ENCODE data around the gene ALDH1A2. TPM values are rescaled to one million over a fixed set of nuclear protein-coding genes. Genes with fewer than 3 reads are reported as not detected.

The ALDH1A2 gene
- total RNA-seq, 1 donor from 2014 or later: 0.37 TPM

- no peak for DNase-seq
- no peaks in the 10 kb centered on the region for H3K36me3 Mint-ChIP-seq (ENCODE audit: low read depth)
- H3K4me1 Mint-ChIP-seq: no peaks in the 10 kb centered on the region
- H3K4me3 Mint-ChIP-seq: no peak overlapping the region
- peaks cover 28% of the 10 kb centered on the region for H3K27me3 Mint-ChIP-seq
- no peak overlapping the region for H3K27ac Mint-ChIP-seq
- no peaks in the 10 kb centered on the region for H3K9me3 Mint-ChIP-seq
- intact Hi-C loops (cut with micrococcal nuclease): no loop called here
Observed at GRCh38 chr15:57992761-57993355, 72.7 kb downstream of the ALDH1A2 start.

DNA sequence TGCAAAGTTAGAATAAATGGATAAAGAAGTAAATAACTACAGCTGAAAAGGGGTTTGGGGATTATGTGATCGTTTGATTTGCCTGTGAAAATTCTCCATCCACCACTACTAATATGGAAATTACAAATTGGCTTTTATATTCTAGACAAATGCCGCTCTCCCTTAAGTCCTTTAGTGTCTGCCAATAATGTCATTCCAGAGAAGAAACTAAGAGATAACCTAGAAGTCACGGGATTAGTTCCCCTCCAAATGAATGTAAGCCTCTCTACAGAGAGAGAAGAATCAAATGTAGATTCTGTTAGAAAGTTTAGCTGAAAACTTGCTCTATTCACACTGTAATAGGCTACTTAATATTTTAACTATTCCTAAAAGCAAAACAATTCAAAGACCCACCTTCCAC is 92.0 kb downstream of the ALDH1A2 start:
- DNase-seq: no peak
- H3K4me1 Mint-ChIP-seq: no peaks in the 10 kb centered on the region
- H3K4me3 Mint-ChIP-seq: no peak overlapping the region
- H3K36me3 Mint-ChIP-seq (ENCODE audit: low read depth): no peaks in the 10 kb centered on the region
- H3K27ac Mint-ChIP-seq: no peak overlapping the region
- H3K27me3 Mint-ChIP-seq: peaks cover 17% of the 10 kb centered on the region
- H3K9me3 Mint-ChIP-seq: no peaks in the 10 kb centered on the region
- intact Hi-C loops (cut with micrococcal nuclease): no loop called here

GRCh38 chr15:57972864-57973263 is 92.6 kb downstream of the ALDH1A2 start:
- H3K9me3 Mint-ChIP-seq: no peaks in the 10 kb centered on the region
- intact Hi-C loops (cut with micrococcal nuclease): no loop called here
- no peak overlapping the region for H3K27ac Mint-ChIP-seq
- H3K36me3 Mint-ChIP-seq (ENCODE audit: low read depth): no peaks in the 10 kb centered on the region
- H3K27me3 Mint-ChIP-seq: peaks cover 18% of the 10 kb centered on the region
- DNase-seq: no peak
- H3K4me1 Mint-ChIP-seq: no peaks in the 10 kb centered on the region
- H3K4me3 Mint-ChIP-seq: no peak overlapping the region

DNA sequence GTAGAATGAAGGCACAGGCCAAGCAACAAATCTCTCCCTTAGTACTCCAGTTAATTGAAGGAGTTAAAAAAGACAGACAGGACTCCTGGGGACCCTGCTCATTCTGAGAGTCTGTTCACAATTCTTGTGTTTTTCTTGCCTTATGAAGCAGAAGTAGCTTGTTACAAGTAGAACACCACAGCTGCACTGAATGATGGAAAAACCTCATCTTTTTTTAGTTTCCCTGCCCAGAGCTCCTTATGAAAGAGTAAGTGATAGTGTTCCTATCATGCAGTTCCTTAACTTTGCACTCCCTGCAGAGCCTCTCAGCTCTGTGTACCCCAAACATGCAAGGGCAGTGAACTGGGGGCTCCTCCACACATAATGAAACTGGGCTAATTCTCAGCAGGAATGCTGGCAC is 95.5 kb downstream of the ALDH1A2 start:
- DNase-seq: no peak
- Mint-ChIP-seq H3K9me3 (no peaks in the 10 kb centered on the region), H3K27ac (no peak overlapping the region), H3K4me3 (no peak overlapping the region), H3K36me3 (ENCODE audit: low read depth) (no peaks in the 10 kb centered on the region), H3K27me3 (peaks cover 12% of the 10 kb centered on the region), H3K4me1 (no peaks in the 10 kb centered on the region)
- intact Hi-C loops (cut with micrococcal nuclease): no loop called here

DNA sequence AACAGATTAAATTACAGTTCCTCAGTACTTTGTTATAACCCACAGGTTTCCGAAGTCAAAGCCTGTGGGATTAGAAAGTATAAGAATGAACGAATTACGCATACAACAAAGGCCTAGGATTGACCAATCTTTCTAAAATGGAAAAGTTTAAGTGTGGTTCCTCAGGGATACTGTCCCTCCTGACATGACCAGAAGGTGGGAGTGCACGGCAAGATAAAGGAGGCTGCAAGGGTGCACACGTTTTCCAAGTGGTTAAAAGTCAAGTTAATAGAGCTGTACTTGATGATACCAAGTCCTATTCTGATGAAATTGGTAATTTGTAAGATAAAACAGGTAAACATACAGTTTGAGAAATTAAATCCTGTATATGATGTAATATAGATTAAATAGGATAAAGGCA is 96.2 kb downstream of the ALDH1A2 start:
- Mint-ChIP-seq H3K27ac (no peak overlapping the region), H3K4me1 (no peaks in the 10 kb centered on the region), H3K36me3 (ENCODE audit: low read depth) (no peaks in the 10 kb centered on the region), H3K9me3 (no peaks in the 10 kb centered on the region), H3K27me3 (peaks cover 10% of the 10 kb centered on the region), H3K4me3 (no peak overlapping the region)
- DNase-seq: no peak
- intact Hi-C loops (cut with micrococcal nuclease): no loop called here

DNA sequence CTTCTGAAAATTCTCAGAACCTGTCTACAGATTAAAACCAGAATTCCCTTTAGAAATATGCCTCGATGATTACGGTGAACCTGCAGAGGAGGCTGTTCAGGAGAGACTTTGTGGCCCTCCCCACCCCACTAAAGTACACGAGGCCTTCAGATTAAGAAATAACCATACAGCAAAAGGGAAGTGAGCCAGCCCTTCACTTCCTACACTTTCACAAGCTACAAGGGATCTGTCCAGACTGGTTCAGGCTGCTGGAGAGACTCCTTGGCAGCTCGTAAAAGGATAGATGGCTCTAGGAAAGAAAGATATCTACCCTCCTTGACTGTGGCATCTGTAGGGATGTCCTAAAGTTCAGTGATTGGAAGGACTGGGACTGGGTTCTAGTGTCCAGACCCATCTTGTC is 102.6 kb downstream of the ALDH1A2 start:
- Mint-ChIP-seq H3K27ac (no peak overlapping the region), H3K4me1 (no peaks in the 10 kb centered on the region), H3K27me3 (peaks cover 9% of the 10 kb centered on the region), H3K4me3 (no peak overlapping the region), H3K36me3 (ENCODE audit: low read depth) (no peaks in the 10 kb centered on the region), H3K9me3 (no peaks in the 10 kb centered on the region)
- no peak for DNase-seq
- intact Hi-C loops (cut with micrococcal nuclease): no loop called here

GRCh38 chr15:57961919-57962318 is 103.6 kb downstream of the ALDH1A2 start:
- no peak overlapping the region for H3K4me3 Mint-ChIP-seq
- no peaks in the 10 kb centered on the region for H3K4me1 Mint-ChIP-seq
- no peaks in the 10 kb centered on the region for H3K36me3 Mint-ChIP-seq (ENCODE audit: low read depth)
- H3K9me3 Mint-ChIP-seq: no peaks in the 10 kb centered on the region
- peaks cover 7% of the 10 kb centered on the region for H3K27me3 Mint-ChIP-seq
- intact Hi-C loops (cut with micrococcal nuclease): no loop called here
- H3K27ac Mint-ChIP-seq: no peak overlapping the region
- DNase-seq: no peak

DNA sequence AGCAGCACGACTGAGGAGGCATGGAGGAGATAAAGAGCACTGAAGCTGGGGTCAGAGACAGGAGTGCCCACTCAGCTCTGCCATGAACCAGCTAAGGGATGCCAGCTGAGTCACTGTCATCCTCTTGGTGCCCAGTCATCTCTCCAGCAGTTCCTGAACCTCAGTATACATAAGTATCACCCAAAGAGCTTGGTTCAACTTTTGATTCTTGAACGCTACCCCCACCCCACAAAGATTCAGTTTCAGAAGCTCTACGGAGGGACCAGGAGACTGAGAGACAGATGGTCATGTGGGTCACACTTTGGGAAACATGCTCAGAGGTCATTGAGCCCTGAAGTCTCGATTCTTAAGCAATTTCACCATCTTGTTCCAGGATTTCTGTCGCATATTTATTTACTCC is 108.4 kb downstream of the ALDH1A2 start:
- no peak overlapping the region for H3K4me3 Mint-ChIP-seq
- H3K36me3 Mint-ChIP-seq (ENCODE audit: low read depth): no peaks in the 10 kb centered on the region
- H3K27ac Mint-ChIP-seq: no peak overlapping the region
- no peak for DNase-seq
- intact Hi-C loops (cut with micrococcal nuclease): no loop called here
- H3K4me1 Mint-ChIP-seq: no peaks in the 10 kb centered on the region
- H3K9me3 Mint-ChIP-seq: no peaks in the 10 kb centered on the region
- peaks cover 13% of the 10 kb centered on the region for H3K27me3 Mint-ChIP-seq

GRCh38 chr15:57953874-57954273 is 111.6 kb downstream of the ALDH1A2 start:
- no peaks in the 10 kb centered on the region for H3K9me3 Mint-ChIP-seq
- H3K4me1 Mint-ChIP-seq: no peaks in the 10 kb centered on the region
- DNase-seq: no peak
- H3K27ac Mint-ChIP-seq: no peak overlapping the region
- peaks cover 11% of the 10 kb centered on the region for H3K27me3 Mint-ChIP-seq
- intact Hi-C loops (cut with micrococcal nuclease): no loop called here
- no peak overlapping the region for H3K4me3 Mint-ChIP-seq
- no peaks in the 10 kb centered on the region for H3K36me3 Mint-ChIP-seq (ENCODE audit: low read depth)

DNA sequence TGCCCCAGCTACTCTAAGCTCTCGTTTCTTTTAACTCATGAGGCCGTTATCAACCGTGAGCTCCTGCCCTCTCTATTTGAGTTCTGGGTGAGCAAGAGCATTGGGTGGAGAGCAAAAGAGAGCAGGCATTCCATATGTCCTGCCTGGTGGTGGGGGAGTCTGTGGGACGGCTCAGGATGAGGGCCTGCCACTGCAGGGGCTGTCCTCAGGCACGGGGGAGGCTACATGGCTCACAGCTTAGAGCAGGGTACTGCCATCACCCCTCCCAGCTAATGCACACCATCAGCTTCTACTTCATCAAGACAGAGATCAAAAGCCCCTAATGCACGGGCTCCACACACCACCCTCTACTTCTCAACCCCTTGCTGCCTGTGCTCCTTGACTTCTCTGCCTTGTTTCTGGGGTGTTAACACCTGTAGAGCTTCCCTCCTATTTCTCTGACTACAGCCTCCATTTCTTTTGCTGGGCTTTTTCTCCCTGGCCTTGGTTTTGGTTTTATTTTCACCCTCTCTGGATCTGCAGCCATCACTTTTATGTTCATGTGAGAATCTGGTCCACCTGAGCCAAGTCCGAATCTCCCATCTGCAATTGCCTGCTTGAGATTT is 114.1 kb downstream of the ALDH1A2 start:
- DNase-seq: no peak
- no peak overlapping the region for H3K4me3 Mint-ChIP-seq
- intact Hi-C loops (cut with micrococcal nuclease): no loop called here
- no peaks in the 10 kb centered on the region for H3K9me3 Mint-ChIP-seq
- peaks cover 13% of the 10 kb centered on the region for H3K27me3 Mint-ChIP-seq
- H3K27ac Mint-ChIP-seq: no peak overlapping the region
- H3K36me3 Mint-ChIP-seq (ENCODE audit: low read depth): no peaks in the 10 kb centered on the region
- no peaks in the 10 kb centered on the region for H3K4me1 Mint-ChIP-seq

GRCh38 chr15:57950381-57950946 is 115.0 kb downstream of the ALDH1A2 start:
- H3K27me3 Mint-ChIP-seq: peaks cover 13% of the 10 kb centered on the region
- no peaks in the 10 kb centered on the region for H3K4me1 Mint-ChIP-seq
- H3K36me3 Mint-ChIP-seq (ENCODE audit: low read depth): no peaks in the 10 kb centered on the region
- no peaks in the 10 kb centered on the region for H3K9me3 Mint-ChIP-seq
- DNase-seq: no peak
- no peak overlapping the region for H3K27ac Mint-ChIP-seq
- no peak overlapping the region for H3K4me3 Mint-ChIP-seq
- intact Hi-C loops (cut with micrococcal nuclease): no loop called here

DNA sequence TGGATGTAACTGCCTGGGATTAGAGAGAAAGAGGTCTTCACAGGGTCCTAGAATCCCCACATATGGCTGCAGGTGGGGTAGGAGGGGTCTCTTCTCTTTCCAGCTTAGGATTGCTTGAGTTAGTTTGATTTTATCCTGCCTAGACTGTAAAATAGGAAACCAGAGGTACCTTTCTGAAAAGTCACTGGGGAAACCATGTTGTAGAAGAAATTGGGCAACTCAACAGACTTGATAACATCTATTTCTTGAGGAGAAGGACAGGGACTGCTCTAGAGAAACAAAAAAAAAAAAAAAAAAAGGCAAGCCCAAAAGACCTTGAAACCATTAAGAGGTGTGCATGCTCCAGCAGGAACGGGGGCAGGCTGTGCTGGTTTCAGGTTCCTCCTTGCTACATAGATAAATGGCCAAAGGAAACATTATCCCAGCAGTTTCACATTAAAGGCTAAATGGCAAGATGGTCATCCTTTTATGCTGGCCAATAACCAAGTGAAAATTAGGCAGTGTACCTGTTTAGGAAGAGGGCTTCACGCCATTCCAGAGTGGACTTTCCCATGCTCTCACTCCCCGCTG is 116.1 kb downstream of the ALDH1A2 start:
- Mint-ChIP-seq H3K4me3 (no peak overlapping the region), H3K36me3 (ENCODE audit: low read depth) (no peaks in the 10 kb centered on the region), H3K27me3 (peaks cover 15% of the 10 kb centered on the region), H3K9me3 (no peaks in the 10 kb centered on the region), H3K27ac (no peak overlapping the region), H3K4me1 (no peaks in the 10 kb centered on the region)
- intact Hi-C loops (cut with micrococcal nuclease): no loop called here
- DNase-seq: no peak

DNA sequence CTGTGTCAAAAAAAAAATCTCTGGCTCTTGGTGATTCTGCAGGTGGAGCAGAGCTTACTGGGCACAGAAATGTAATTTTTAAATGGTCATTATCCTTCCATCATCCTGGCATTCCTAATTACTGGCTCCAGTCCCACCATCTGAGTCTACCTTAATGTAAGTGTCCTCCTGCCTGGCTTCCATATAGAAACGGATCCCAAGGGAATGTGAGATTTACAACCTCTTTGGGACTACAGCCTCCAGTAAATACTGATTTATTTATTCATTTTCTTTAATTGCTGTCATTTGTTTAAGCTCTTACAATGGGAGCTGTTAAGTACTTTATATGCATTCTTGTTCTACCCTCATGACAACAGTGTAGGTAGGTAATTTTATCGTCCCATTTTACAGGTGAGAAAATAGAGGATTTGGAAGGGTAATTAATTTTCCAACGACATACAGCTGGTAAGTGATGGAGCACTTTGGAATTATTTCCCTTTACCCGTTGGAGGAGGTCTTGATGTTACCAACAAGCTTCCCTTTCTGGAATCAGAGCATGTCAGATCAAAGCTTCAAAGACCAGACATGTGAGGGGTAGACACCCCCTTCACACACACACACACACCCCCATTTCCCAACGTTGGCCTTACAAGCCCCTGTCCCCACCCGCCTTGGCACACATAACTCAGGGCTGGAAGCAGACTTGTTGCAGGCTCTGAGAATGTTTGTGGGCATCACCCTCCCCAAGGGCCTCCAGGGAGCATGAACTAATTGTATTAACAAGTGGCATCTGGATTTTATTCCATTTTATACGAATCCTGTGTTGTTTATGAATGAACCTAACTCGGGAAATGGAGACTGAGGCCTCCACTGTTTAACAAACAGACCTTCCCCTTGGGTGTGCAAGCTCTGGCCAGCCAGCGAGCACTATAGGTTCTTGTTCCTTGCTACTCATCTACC is 116.9 kb downstream of the ALDH1A2 start:
- H3K27ac Mint-ChIP-seq: no peak overlapping the region
- H3K36me3 Mint-ChIP-seq (ENCODE audit: low read depth): no peaks in the 10 kb centered on the region
- H3K4me1 Mint-ChIP-seq: no peaks in the 10 kb centered on the region
- intact Hi-C loops (cut with micrococcal nuclease): no loop called here
- H3K9me3 Mint-ChIP-seq: no peaks in the 10 kb centered on the region
- H3K4me3 Mint-ChIP-seq: no peak overlapping the region
- H3K27me3 Mint-ChIP-seq: peaks cover 14% of the 10 kb centered on the region
- no peak for DNase-seq

GRCh38 chr15:57947781-57948180 is 117.7 kb downstream of the ALDH1A2 start:
- H3K9me3 Mint-ChIP-seq: no peaks in the 10 kb centered on the region
- no peaks in the 10 kb centered on the region for H3K4me1 Mint-ChIP-seq
- peaks cover 14% of the 10 kb centered on the region for H3K27me3 Mint-ChIP-seq
- H3K27ac Mint-ChIP-seq: no peak overlapping the region
- intact Hi-C loops (cut with micrococcal nuclease): no loop called here
- no peak for DNase-seq
- no peaks in the 10 kb centered on the region for H3K36me3 Mint-ChIP-seq (ENCODE audit: low read depth)
- no peak overlapping the region for H3K4me3 Mint-ChIP-seq
